LoVo (cell line): Measurements from ENCODE around the gene MS4A8.
"Not testable (repeated sequence)": the region's sequence is repeated elsewhere in the genome, so short reads cannot be mapped to it uniquely, and the experiment has no call there.

Experiments used
- DNase-seq: peaks from one replicate; pipeline ENCODE4 v3.0.0-alpha.2; 2016; ENCODE audit warnings: low spot score

The MS4A8 gene, protein sequence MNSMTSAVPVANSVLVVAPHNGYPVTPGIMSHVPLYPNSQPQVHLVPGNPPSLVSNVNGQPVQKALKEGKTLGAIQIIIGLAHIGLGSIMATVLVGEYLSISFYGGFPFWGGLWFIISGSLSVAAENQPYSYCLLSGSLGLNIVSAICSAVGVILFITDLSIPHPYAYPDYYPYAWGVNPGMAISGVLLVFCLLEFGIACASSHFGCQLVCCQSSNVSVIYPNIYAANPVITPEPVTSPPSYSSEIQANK

DNA sequence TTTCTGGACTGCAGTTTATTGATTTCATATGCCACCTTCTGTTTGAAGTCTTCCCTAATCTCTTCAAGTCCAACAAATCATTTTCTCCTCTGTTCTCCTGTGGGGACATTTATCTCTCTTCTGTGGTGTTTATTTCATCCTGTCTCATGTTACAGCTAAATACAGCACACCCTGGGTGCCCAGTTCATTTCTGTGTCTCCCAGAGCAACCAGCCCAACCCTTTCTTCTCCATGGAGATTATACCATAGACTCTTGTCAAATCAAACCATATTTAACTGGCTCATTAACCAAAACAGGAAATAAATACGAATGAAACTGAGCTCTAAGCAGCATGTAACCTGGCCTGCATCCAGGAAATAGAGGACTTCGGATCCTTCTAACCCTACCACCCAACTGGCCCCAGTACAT, at the start of gene MS4A8:
MS4A8 (plus strand) TSS at position 329 of the 408 bp plus-strand sequence. CDS start 1,249 bp downstream, outside the sequence.
- peak; percentile 66 for DNase-seq

DNA sequence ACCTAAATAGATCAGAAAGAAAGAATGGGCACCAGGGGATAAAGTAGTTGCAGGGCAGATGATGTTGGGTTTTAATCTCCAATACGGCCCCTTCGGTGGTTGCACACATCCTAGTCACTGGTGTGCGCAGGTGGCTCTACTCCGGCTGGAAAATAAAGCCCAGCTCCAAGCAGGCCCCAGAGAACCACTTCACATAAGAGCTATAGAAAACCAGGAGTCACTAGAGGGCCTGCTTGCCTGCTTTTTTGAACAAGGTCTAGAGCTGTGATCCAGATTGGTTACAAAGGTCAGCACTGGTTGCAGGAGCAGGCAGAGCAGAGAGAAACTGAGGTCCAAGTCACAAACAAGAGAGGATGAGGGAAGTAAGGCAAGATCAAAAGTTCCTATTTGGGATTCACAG, 41.5 kb upstream of the MS4A8 start:
- DNase-seq, result no peak

DNA sequence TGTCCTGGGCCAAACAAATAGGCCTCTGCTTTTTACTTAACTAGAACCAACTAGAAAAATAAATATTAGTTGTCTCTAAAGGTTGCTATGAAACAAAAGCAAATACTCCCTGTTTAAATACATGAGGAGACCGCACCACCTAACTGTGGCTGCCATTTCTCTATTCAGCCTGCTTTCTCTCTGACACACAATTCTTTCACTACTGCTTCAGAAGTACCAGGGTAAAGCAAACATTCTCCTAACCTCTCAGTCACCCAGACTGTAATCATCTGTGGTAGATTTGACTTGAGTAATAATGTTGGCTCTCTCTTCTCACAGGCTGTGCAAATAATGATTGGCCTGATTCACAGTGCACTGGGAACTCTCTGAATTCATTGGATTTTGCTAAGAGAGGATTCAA, 41.0 kb upstream of the MS4A8 start:
- no peak for DNase-seq

DNA sequence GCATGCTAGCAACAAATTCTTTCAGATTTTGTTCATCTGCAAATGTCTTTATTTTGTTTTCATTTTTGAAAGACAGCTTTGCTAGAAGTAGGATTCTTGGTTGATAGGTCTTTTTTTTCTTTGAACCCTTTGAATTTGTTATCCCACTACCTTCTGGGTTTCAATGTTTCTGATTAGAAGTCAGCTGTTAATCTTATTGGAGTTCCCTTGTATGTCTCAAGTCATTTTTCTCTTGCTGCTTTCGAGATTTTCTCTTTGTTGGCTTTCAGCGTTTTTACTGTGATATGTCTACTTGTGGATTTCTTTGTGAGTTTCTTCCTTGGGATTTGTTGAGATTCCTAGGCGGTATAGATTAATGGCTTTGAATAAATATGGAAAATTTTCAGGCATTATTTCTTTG, 27.2 kb upstream of the MS4A8 start:
- DNase-seq, result no peak

DNA sequence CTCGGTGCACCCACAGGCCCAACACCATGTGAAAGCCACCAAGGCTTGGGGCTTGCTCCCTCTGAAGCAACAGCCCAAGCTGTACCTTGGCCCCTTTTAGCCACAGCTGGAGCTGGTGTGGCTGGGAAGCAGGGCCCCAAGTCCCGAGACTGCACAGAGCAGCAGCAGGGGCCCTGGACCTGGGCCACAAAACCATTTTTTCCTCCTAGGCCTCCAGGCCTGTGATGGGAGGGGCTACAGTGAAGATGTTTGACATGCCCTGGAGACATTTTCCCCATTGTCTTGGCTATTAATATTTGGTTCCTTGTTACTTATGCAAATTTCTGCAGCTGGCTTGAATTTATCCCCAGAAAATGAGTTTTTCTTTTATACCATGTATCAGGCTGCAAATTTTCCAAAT, 21.2 kb upstream of the MS4A8 start:
- DNase-seq, result not testable (repeated sequence)

DNA sequence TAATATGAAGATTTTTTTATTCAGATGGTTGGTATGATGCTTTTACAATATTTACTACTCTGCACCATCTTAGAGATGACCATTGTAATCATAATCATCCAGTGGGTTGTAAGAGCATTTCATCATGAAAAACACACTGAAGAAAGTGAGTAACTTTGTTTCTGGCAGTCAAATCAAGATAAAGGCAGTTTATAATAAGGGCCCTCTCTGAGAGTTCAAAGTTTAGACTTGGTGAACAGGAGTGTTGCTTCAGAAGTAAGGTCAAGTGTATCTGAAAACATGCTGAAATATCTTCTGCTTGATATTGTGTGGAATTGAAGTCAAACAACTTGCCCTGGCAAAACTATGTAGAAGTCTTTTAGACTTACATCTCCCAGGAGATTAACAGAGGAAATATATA, 19.5 kb upstream of the MS4A8 start:
- no peak for DNase-seq

DNA sequence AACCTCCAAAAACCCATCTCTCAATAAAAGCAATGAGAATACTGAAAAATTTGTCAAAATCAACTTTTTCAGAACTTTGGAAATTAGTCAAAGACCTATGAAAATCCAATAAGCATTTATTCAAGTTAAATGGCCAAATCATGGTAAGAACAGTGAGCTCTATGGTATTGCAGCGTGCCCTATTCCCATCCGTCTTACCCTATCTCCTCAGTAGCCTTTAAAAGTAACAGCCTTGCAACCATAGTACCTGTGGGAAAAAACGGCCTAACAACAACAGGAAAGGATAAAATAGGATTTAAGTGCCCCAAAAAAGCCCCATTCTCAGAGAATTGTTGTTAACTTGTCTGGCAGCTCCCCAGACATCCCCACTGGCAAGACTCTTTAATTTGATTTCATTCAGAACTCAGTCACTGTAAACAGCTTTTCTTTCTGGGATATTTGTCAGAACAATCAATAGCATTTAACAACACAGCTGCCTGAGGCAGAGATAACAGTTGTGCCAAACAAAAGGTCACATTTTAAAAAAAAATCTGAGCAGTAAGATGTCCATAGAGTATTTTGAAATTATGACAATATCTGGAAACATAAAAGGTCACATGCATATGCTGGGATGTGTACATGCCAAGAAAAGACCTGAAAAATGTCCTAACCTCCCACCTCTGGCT, 18.8 kb upstream of the MS4A8 start:
- no peak for DNase-seq

DNA sequence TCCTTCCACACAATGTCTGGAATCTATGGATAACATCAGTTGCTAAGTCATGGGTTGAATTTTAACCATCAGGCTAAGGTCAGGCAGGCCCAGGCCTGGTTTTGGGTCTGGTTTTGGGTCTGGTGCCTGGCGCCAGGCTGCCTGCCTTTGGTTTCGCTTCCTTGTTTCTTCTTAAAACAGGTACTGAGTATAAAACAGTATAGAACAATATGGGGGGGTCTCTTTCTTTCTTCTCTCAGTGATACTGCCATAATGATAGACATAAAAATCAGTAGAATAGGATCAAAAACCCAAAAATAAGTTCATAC, 14.9 kb upstream of the MS4A8 start:
- not testable (repeated sequence) for DNase-seq

DNA sequence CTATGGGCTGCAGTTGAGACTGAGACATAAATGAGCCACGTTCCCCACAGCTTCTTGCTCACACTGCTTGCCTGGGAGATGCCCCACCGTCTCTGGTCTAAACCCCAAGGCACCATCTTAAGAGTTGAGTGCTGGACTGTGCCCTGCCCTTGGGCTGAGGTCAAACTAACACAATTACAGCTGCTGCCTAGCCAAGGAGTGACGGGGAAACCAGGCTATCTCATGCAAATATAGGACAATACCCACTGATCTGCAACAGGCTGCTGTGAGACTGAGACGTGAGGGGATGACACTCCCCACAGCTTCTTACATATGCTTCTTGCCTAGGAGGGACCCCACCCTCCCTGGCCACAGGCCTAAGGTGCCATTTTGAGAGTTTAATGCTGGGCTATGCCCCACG, 7.8 kb upstream of the MS4A8 start:
- DNase-seq, result no peak

DNA sequence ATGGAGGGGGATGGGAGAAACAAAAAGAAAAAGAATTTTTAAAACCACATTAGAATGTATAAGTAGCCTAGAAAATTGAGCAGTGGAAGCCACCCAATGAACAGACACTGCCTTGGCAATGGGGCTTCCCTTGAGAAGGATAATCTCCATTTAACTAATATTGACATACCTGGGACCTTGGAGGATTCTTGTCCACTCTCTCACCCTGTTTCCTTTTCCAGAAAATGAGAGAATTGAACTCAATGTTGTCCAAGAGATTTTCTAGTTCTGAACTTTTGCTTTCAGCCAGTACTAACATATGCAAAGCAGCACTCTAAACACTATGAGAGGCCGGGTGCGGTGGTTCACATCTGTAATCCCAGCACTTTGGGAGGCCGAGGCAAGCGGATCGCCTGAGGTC, 524 bp downstream of the MS4A8 start:
- DNase-seq, result no peak

DNA sequence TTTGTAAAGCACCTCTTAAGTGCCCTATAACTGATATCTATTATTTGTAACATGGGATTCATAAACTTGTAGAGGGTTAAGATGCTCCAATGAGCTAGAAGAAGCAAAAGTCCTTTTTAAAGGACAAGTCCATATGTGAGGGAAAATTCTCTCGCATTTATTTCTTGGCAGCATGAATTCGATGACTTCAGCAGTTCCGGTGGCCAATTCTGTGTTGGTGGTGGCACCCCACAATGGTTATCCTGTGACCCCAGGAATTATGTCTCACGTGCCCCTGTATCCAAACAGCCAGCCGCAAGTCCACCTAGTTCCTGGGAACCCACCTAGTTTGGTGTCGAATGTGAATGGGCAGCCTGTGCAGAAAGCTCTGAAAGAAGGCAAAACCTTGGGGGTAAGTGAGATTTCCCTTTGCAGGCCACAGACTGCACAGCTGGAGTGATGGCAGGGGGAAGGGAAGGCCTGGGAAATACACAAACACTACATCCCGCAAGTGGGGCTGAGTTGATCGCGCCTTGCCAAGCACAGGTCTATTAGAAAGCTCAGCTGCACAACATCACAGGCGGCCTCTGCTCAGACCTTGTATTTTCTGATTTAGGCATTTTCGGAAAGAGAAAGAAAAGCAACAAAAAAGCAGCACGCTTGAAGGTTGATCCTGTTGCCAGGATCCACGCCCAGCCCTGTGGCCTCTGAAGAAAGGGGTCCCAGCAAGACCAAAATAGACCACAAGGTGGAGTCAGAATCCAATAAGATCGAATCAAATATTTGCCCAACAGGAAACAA, 1.5 kb downstream of the MS4A8 start:
- DNase-seq, result peak; percentile 21

DNA sequence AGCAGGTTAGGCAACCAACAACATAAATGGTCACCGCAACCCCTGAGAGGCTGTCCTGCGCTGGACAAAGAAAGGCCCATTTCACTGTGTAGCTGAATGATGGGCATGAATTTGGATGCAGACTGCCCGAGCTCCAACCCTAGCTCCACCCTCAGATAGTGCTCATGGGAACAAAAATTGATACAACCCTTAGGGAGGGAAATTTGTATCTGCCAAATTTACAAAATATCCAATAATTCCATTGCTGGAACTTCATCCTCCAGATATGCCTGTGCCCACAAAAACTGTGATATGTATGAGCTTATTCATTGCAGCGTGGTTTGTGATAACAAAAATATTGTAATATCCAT, 2.0 kb downstream of the MS4A8 start:
- no peak for DNase-seq

DNA sequence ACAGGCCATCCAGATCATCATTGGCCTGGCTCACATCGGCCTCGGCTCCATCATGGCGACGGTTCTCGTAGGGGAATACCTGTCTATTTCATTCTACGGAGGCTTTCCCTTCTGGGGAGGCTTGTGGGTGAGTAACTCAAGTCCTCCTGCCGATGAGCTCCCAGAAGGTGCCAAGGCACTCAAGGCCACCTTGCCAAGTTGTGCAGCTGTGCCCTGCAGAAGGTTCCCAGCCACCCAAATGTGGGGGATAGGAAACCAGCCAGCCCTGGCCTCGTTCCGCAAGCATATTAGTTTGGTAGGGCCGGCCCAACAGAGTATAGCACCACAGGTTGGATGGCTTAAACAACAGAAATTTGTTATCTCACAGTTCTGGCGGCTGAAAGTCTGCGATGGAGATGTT, 4.0 kb downstream of the MS4A8 start:
- DNase-seq, result no peak

DNA sequence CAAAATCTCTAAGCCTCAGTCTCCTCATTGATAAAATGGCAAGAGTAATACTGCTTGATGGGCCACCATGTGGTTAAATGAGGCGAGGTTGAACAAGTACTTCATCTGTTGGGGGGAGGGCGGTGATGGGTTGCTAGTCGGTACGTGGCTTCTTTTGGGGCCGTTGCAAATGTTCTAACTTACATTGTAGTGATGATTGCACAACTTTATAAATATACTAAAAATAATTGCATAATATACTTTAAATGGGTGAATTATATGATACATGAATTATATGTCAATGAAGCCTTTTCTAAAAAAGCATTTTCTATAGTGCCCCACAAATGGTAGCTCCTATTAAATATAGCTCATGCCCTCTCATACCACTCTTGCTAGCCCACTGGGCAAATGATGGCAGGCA, 6.5 kb downstream of the MS4A8 start:
- no peak for DNase-seq

DNA sequence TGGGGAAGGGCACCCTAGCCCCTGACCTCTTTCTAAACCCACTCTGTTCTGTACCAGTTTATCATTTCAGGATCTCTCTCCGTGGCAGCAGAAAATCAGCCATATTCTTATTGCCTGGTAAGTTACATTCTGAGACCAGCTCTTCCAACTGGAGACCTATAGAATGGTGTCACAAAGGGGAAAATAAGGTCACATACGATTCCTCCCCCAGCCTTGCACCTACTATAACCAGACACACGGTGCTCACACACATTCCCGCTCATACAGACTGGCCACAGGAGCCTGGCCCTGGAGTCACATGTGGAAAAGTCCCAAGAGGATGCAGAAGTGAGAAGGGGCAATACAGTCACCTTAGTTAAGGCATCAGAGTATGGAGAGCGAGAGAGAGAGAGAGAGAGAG, 7.5 kb downstream of the MS4A8 start:
- DNase-seq, result no peak

DNA sequence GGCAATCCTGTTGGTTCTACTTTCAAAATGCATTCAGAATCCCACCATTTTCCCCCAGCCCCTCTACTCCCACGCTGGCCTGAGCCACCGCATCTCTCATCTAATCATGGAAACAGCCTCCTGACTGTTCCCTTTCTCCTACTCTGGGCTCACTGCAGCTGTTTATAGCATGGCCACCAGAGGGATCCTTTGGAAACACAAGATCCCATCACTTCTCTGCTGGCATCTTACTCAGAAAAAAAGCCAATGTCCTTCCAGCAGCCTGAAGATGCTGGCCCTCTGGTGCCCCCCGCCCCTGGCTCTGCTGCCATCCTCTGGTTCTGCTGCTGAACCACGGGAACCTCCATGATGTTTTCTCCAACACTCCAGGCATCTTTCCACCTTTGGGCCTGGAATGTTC, 11.1 kb downstream of the MS4A8 start:
- no peak for DNase-seq

DNA sequence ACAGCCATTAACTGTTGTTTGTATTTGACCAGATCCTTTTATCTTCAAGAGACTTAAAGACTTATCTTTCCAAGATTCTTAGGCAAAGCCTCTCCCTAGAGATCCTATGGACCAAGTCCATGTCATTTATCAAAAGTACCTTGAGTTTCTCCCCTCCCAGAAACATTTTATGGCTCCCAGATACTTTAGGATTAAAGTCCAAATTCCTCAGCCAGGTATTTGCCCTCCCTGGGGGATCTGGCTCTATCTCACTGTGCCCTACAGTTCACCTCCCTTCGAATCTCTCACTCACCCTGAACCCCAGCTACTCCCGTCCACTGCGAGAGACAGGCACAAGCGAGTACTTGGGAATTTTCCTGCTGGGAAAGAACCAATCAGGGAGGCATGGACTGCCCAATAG, 11.9 kb downstream of the MS4A8 start:
- peak; percentile 57 for DNase-seq

DNA sequence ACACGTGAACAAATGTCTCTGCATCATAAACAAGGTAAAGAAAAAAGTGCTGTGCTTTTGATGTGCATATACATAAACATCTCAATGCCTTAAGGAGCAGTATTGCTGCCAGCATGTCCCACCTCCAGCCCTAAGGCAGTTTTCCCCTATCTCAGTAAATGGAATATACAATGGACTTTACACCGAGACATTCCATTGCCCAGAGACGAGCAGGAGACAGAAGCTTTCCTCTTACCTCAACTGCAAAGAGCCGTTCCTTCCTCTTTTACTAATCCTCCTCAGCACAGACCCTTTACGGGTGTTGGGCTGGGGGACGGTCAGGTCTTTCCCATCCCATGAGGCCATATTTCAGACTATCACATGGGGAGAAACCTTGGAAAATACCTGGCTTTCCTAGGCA, 14.0 kb downstream of the MS4A8 start:
- not testable (repeated sequence) for DNase-seq

DNA sequence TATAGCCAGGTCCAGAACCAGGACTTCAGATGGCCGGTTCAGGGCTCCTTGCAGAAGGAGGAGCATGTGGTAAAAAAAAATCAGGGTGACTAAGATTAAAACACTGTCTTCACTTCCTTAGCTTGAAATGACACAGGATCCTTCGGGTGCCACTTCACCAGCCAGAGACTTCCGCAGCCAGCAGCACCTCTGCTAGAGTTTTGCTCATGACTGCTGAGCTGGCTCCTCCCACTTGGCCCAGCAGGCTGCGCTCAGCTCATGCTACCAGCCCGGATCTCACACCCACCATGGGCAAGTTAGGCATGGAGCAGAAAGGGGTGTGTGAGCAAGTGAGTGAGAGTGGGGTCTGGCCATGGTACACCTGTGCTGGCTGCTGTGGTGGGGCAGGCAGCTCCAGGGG, 18.5 kb downstream of the MS4A8 start:
- no peak for DNase-seq

DNA sequence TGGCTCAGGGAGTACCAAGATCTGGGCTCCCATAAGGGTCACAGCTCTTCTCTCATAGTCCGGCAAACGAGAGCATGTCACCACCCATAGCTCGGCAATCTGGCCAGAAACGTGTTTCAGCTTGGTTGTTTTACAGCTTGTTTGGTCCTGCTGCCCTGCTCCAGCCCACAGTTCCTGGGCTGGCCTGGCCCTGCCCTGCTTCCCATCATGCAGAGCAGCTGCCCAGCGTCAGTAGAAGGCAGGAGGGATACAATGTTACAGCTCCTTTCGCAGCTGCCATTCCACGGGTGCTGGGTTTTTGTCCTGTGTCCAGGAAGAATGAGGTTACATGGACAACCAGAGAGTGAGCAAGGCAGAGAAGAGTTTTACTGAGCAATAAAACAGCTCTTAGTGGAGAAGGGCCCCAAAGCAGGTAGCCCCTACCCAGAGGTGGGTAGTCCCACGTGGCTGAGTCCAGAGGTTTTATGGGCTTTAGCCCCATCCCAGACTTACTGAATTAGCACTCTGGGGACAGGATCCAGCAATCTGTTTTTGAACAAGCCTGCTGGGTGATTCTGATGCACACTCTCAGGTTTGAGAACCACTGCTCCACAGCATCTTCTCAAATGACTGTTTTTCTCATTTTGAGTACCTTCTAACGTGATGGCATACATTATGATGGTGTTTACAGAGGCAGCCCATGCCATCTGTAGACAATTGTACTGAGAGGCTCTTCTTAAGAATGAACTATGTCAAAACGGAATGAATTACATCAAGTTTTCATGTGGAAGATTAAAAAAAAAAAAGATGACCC, 19.3 kb downstream of the MS4A8 start:
- DNase-seq, result no peak

DNA sequence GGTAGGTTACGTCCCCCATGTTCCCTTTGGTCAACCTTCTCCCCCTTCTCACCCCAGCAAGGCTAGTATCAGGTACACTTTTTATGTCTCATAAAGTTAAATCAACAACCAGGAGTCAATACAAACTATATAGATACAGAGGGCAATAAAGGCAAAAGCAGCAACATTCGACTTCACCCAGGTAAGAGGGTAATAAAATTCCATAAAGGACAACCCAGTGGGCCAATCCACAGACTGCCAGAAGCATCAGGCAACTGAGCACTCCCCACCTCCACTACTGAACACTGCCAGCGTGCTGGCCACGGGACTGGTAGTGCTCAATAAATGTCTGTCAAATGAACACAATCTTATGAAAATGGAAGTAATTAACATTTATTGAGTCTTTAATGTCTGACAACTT, 20.0 kb downstream of the MS4A8 start:
- no peak for DNase-seq

DNA sequence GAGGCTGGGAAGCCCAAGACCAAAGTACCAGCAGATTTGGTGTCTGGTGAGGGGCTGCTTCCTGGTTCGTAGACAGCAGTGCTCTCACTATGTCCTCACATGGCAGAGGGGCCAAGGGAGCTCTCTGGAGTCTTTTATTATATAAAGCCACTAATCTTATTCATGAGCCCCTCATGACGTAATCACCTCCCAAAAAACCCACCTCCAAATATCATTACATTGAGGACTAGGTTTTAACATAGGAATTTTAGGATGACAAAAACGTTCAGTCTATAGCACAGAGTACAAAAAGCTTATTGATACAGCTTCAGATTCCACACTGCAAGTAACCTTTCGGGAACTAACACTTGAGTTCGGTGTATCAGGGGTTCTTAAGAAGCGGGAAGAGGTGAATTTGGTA, 21.0 kb downstream of the MS4A8 start:
- no peak for DNase-seq

DNA sequence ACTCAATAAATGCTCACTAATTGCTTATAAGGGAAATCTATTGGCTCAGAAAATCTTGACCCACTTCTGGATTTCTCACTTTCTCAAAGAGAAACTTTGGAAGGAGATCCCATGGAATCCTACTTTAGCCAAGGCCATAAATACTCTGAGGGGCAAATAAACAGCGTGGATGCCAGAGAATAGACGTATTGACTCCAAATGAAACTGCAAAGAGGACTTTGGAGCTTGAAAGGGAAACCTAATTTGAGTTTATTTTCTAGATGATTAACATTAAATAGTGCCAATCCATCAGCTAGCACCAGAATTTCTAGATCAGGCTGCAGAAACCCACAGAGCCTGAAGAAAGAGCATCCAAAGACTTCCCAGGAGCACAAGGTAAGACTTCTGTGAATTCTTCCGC, 25.0 kb downstream of the MS4A8 start, which contains the start of gene MS4A18:
MS4A18 (plus strand) TSS at position 301 of the 400 bp plus-strand sequence.
- DNase-seq, result no peak
